OCI-LY7 (cell line): ENCODE measurements around the gene NEO1. TPM values are rescaled to one million over a fixed set of nuclear protein-coding genes. Genes with fewer than 3 reads are reported as not detected.

Source experiments
- BruUV-seq: library from RNA; stranded (reverse); fragments of 400-500 nt; replicated peaks from 2 replicates; lab custom pipeline; 2021; lab: Mats Ljungman, UMichigan
- CTCF ChIA-PET: fragments of 300-600 bp; sonication (Branson Sonifier 250); formaldehyde crosslinking; loops from one replicate; lab custom pipeline; 2022; ENCODE audit warnings: antibody characterized with exemption; ENCODE audit not compliant: unreplicated experiment; lab: Charles Lee
- POLR2A ChIA-PET: fragments of 300-600 bp; sonication (Branson Sonifier 250); formaldehyde crosslinking; loops from one replicate; lab custom pipeline; 2022; ENCODE audit warnings: antibody characterized with exemption; lab: Charles Lee
- DNase-seq: peaks from one replicate; pipeline ENCODE4 v3.0.0-alpha.2; 2015; ENCODE audit warnings: low spot score
- H2AFZ ChIP-seq: fragments of 200-600 bp; sonication (generic), shearing (Covaris generic); 2 replicates; pipeline ENCODE4 v1.6.1; 2014; ENCODE audit warnings: mild to moderate bottlenecking, antibody characterized with exemption, low read length, moderate library complexity
- H3K27ac ChIP-seq: fragments of 200-600 bp; sonication (generic); 2 replicates; pipeline ENCODE4 v1.5.1; 2014; ENCODE audit warnings: mixed run types, low read depth, mild to moderate bottlenecking, moderate library complexity, low read length, inconsistent platforms; ENCODE audit not compliant: poor library complexity, severe bottlenecking
- H3K36me3 ChIP-seq: fragments of 200-600 bp; sonication (generic); 2 replicates; pipeline ENCODE4 v1.6.1; 2014; ENCODE audit warnings: mild to moderate bottlenecking, antibody characterized with exemption, low read length, moderate library complexity, mixed read lengths; ENCODE audit not compliant: insufficient read depth
- H3K4me1 ChIP-seq: fragments of 200-600 bp; sonication (generic); 2 replicates; pipeline ENCODE4 v1.5.1; 2014; ENCODE audit warnings: mild to moderate bottlenecking, low read length; ENCODE audit not compliant: insufficient read depth, poor library complexity, severe bottlenecking
- H3K4me2 ChIP-seq: fragments of 200-600 bp; sonication (generic); 2 replicates; pipeline ENCODE4 v1.6.1; 2014; ENCODE audit warnings: mild to moderate bottlenecking, low read length
- H3K4me3 ChIP-seq: fragments of 200-600 bp; sonication (generic); 2 replicates; pipeline ENCODE4 v1.5.1; 2014; ENCODE audit warnings: mild to moderate bottlenecking, low read depth, low read length; ENCODE audit not compliant: poor library complexity, severe bottlenecking
- H3K79me2 ChIP-seq: fragments of 200-600 bp; sonication (generic); 2 replicates; pipeline ENCODE4 v1.6.1; 2016; ENCODE audit warnings: low read depth, mild to moderate bottlenecking, low read length, moderate library complexity, mixed read lengths; ENCODE audit not compliant: insufficient read depth
- H3K9me2 ChIP-seq: fragments of 200-600 bp; sonication (generic); 2 replicates; pipeline ENCODE4 v1.6.1; 2016; ENCODE audit warnings: mild to moderate bottlenecking, low read length, mixed read lengths; ENCODE audit not compliant: insufficient read depth
- H3K9me3 ChIP-seq: fragments of 200-600 bp; sonication (generic); 2 replicates; pipeline ENCODE4 v1.6.1; 2014; ENCODE audit warnings: mild to moderate bottlenecking, mixed run types, low read length, mixed read lengths
- H4K20me1 ChIP-seq: fragments of 200-600 bp; sonication (generic); 2 replicates; pipeline ENCODE4 v1.6.1; 2014; ENCODE audit warnings: mild to moderate bottlenecking, antibody characterized with exemption, low read length, moderate library complexity, mixed read lengths; ENCODE audit not compliant: insufficient read depth
- CTCF ChIP-seq: fragments of 200-600 bp; sonication (generic); conservative IDR thresholded peaks from 2 replicates; pipeline ENCODE4 v1.5.1; 2014; ENCODE audit warnings: mild to moderate bottlenecking, antibody characterized with exemption, low read length, moderate library complexity, mixed read lengths
- EZH2phosphoT487 ChIP-seq: fragments of 200-600 bp; sonication (generic); IDR thresholded peaks from 2 replicates; pipeline ENCODE4 v1.6.1; 2018; ENCODE audit warnings: low read depth, borderline replicate concordance, mild to moderate bottlenecking, mixed run types, antibody characterized with exemption, low read length, moderate library complexity, mixed read lengths
- intact Hi-C: fragments of 100-400 bp; cut with micrococcal nuclease; formaldehyde crosslinking; loops from one replicate; pipeline ENCODE4 v1.10.0; 2022; ENCODE audit not compliant: unreplicated experiment
- total RNA-seq, 2 experiments: library from RNA; depleted of rRNA in 1 of 2; stranded (reverse); fragments of >200 nt in 1 of 2; shearing (Covaris generic) in 1 of 2; gene quantifications; 2 replicates each; pipeline ENCODE4 v1.2.3, GENCODE V29; 2014 to 2022

Gene NEO1
- total RNA-seq, 2 experiments from 2014 or later, result 3.0 TPM

- intact Hi-C loops, result loop anchor here (10.0 kb wide), 1 partner anchor 352 kb away; the partner anchor contains the start of gene NPTN
- Histone ChIP-seq H3K4me2 (no peak overlapping the region), H4K20me1 (no peaks in the 10 kb centered on the region), H3K4me1 (peaks cover 10% of the 10 kb centered on the region), H3K9me2 (no peaks in the 10 kb centered on the region), H3K27ac (no peak overlapping the region), H3K9me3 (no peaks in the 10 kb centered on the region), H3K4me3 (no peak overlapping the region), H2AFZ (no peak overlapping the region), H3K36me3 (no peaks in the 10 kb centered on the region), H3K79me2 (no peaks in the 10 kb centered on the region)
- BruUV-seq, result no TSS peak
- POLR2A ChIA-PET, result no interaction called here
- TF ChIP-seq CTCF (no peak), EZH2phosphoT487 (no peak)
- CTCF ChIA-PET, result no interaction called here
- DNase-seq, result no peak
These were observed 230.5 kb downstream of the NEO1 start for GRCh38 chr15:73282567-73283365.

- Histone ChIP-seq H3K9me3 (no peaks in the 10 kb centered on the region), H3K4me3 (no peak overlapping the region), H2AFZ (no peak overlapping the region), H3K36me3 (no peaks in the 10 kb centered on the region), H4K20me1 (no peaks in the 10 kb centered on the region), H3K27ac (no peak overlapping the region), H3K4me1 (peaks cover 10% of the 10 kb centered on the region), H3K4me2 (no peak overlapping the region), H3K9me2 (no peaks in the 10 kb centered on the region), H3K79me2 (no peaks in the 10 kb centered on the region)
- no peak for TF ChIP-seq CTCF
- no peak for TF ChIP-seq EZH2phosphoT487
- POLR2A ChIA-PET, result no interaction called here
- CTCF ChIA-PET, result no interaction called here
- intact Hi-C loops, result loop anchor here (10.0 kb wide), 1 partner anchor 351 kb away; the partner anchor contains the start of gene NPTN
- BruUV-seq, result no TSS peak
- no peak for DNase-seq
These were observed 231.2 kb downstream of the NEO1 start for GRCh38 chr15:73283366-73283962.
